ENCODE data around the gene RAN.

- TF ChIP-seq CTCF (conservative IDR thresholded peaks at IDR 0.05 in 1 of 2, IDR thresholded peaks at IDR 0.05 in 1 of 2; ENCODE audit: extremely low read depth in 1 of 2, insufficient read depth in 1 of 2, low read depth in 1 of 2, low read length in 2 of 2) (no peak), EZH2 (IDR thresholded peaks at IDR 0.05; ENCODE audit: borderline replicate concordance, low read length) (no peak)
Observed at GRCh38 chr12:130825771-130826150, 46.1 kb upstream of the RAN start.

All from mammary epithelial cell (primary cell).